ENCODE results near the gene PALS1.

DNA sequence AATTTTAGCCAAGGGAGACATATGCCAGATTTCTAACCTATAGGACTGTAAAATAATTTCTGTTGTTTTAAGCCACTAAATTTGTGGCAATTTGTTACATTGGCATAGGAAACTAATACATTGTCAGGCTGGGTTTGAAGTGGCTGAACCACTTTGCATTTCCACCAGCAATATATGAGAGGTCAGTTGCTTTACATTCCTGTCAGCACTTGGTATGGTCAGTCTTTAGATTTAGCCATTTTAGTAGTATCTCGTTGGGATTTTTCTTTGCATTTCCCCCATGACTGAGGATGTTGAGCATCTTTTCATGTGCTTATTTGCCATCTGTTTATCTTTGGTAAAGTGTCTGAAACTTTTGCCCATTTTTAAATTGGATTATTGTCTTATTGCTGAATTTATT is 3.9 kb downstream of the PALS1 start:
- no peak for TF ChIP-seq GATA2 (IDR thresholded peaks at IDR 0.05; ENCODE audit: low read depth, low read length)
- no peak for TF ChIP-seq GATA3 (IDR thresholded peaks at IDR 0.05; ENCODE audit: low read depth, low read length)

All from SH-SY5Y (cell line).